GOT3 (cell line): Measurements from ENCODE around the gene KEAP1.
A peak's percentile ranks its signal among the peaks of the same experiment; 100 is the strongest.
"Not testable (repeated sequence)": the region's sequence is repeated elsewhere in the genome, so short reads cannot be mapped to it uniquely, and the experiment has no call there.

Experiments used
- DNase-seq: peaks from one replicate; lab custom pipeline; 2025; ENCODE audit warnings: mixed read lengths; lab: John Stamatoyannopoulos, UW

Gene KEAP1

GRCh38 chr19:10497371-10497770 is 5.8 kb downstream of the KEAP1 start:
- DNase-seq = no peak

- DNase-seq = no peak
Measured at GRCh38 chr19:10491472-10492047, 11.6 kb downstream of the KEAP1 start.

- no peak for DNase-seq
Measured at GRCh38 chr19:10486551-10486950, 16.6 kb downstream of the KEAP1 start.

GRCh38 chr19:10478903-10479384 is 24.2 kb downstream of the KEAP1 start:
- peak; percentile 33 for DNase-seq

GRCh38 chr19:10478476-10478875 is 24.7 kb downstream of the KEAP1 start:
- no peak for DNase-seq

- no peak for DNase-seq
Measured at GRCh38 chr19:10474962-10475451, 28.1 kb downstream of the KEAP1 start.

- no peak for DNase-seq
Measured at GRCh38 chr19:10473192-10473591, 30.0 kb downstream of the KEAP1 start.

- DNase-seq = no peak
Measured at GRCh38 chr19:10471909-10472308, 31.2 kb downstream of the KEAP1 start.

- DNase-seq = no peak
Measured at GRCh38 chr19:10468133-10468532, 35.0 kb downstream of the KEAP1 start.

GRCh38 chr19:10467104-10467706 is 36.0 kb downstream of the KEAP1 start:
- DNase-seq = no peak

- no peak for DNase-seq
Measured at GRCh38 chr19:10464456-10464855, 38.7 kb downstream of the KEAP1 start.

GRCh38 chr19:10462557-10462956 is 40.6 kb downstream of the KEAP1 start:
- no peak for DNase-seq

- not testable (repeated sequence) for DNase-seq
Measured at GRCh38 chr19:10462042-10462441, 41.1 kb downstream of the KEAP1 start.

GRCh38 chr19:10461047-10461949 is 41.9 kb downstream of the KEAP1 start:
- no peak for DNase-seq

- no peak for DNase-seq
Measured at GRCh38 chr19:10460714-10461046, 42.5 kb downstream of the KEAP1 start.

- not testable (repeated sequence) for DNase-seq
Measured at GRCh38 chr19:10458733-10459132, 44.4 kb downstream of the KEAP1 start.

GRCh38 chr19:10454267-10454666 is 48.9 kb downstream of the KEAP1 start:
- no peak for DNase-seq

GRCh38 chr19:10453852-10454251 is 49.3 kb downstream of the KEAP1 start:
- no peak for DNase-seq

- DNase-seq = no peak
Measured at GRCh38 chr19:10452726-10453618, 50.2 kb downstream of the KEAP1 start.

- no peak for DNase-seq
Measured at GRCh38 chr19:10450853-10451609, 52.1 kb downstream of the KEAP1 start.
